HS-27A (cell line): Measurements from ENCODE around the gene DLG4.
"Not testable (repeated sequence)": the region's sequence is repeated elsewhere in the genome, so short reads cannot be mapped to it uniquely, and the experiment has no call there.

Source experiments
- DNase-seq: peaks from one replicate; pipeline ENCODE4 v3.0.0-alpha.2; 2012; ENCODE audit warnings: low read depth, missing footprints

Gene DLG4

DNA sequence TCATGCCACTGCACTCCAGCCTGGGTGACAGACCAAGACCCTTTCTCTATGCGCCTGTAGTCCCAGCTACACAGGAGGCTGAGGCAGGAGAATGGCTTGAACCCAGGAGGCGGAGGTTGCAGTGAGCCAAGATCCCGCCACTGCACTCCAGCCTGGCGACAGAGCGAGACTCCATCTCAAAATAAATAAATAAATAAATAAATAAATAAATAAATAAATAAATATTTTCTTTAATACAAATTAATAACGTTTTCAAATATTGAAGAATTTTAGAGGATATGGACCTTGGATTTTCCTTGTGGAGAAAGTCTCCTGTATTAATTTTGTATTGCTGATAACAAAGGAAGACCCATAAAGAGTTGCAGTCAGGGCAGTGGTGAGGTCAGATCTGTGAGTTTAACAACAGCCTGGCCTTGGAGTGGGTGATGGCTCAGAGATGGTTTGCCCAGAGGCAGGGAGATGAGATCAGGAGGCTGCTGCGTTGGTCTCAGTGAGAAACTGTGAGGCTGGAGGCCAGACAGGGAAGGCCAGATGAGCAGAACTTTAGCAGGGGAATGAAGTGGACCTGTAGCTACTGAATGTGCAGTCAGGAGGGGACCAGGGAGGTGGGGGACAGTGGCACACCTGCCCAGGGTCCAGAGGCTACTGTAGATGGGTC is 36.1 kb downstream of the DLG4 start:
- DNase-seq: no peak

DNA sequence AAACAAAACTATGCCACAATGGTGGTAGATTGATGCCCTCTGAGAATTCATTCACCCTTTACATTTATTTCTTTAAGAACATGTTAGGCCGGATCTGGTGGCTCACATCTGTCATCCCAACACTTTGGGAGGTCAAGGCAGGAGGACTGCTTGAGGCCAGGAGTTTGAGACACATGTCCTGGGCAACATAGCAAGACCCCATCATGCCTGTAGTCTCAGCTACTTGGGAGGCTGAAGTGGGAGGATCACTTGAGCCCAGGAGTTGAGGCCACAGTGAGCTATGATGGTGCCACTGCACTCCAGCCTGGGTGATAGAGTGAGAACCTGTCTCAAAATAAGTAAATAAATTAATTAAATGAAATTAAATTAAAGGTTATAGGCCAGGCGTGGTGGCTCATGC is 37.5 kb downstream of the DLG4 start:
- not testable (repeated sequence) for DNase-seq

DNA sequence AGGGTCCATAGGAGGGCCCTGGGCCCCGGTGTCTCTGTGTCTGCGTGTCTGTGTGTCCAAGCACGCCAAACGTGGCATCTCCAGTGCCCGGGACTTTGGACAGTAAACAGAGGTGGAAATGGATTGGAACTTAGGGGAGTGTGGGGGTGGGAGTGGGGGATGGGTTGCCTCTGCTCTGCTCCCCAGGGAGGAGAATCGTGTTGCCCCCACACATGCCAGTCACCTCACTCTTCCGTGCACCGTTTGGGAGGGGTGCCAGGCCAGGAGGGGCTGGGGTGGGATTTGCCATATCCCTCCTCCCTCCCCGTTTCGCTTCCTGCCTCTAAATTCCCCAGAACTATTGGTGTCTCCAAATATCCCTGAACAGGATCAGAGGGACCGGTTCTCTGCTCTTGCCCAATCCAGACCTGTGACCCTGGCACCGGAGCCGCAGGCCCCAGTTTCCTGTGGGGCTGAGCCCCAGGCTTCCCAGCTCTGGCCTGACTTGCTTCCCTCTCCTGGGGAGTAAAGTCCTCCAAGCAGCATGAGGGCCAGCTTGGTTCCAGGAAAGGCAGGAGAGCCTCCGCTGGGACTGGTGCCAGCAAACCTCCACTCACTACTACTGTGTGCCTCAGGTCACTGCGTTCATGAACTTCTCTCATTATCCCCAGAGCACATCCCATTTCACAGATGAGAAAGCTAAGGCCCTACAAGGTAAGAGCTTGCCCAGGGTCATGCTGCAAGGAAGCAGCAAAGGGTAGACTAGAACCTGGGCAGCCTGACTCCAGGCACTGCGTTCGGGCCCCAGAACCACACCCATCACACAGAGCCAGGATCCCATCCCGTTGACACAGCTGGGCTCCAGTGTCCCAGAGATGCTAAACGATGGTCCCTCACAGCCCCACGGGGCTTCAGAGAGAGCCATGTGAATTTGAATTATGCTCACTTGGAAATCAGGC is 40.0 kb downstream of the DLG4 start, which contains the start of gene ASGR1:
ASGR1 (minus strand) TSS at position 54 of the 938 bp plus-strand sequence. CDS start 807 bp downstream, outside the sequence.
- DNase-seq: no peak

DNA sequence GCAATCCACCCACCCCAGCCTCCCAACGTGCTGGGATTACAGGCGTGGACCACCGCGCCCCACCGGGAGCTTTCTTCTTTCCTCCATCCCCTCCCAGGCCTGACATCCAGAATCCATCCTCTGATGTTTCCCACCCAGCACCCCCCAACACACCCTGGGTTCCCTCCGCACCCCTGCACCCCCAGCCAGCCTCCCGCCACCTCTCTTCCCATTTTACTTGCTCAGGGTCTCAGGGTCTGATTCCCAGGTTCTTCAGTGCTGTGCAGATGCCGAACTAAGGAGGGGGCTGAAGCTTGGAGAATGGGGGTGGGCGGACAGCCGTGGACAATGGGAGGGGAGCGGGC is 40.7 kb downstream of the DLG4 start:
- DNase-seq: no peak

DNA sequence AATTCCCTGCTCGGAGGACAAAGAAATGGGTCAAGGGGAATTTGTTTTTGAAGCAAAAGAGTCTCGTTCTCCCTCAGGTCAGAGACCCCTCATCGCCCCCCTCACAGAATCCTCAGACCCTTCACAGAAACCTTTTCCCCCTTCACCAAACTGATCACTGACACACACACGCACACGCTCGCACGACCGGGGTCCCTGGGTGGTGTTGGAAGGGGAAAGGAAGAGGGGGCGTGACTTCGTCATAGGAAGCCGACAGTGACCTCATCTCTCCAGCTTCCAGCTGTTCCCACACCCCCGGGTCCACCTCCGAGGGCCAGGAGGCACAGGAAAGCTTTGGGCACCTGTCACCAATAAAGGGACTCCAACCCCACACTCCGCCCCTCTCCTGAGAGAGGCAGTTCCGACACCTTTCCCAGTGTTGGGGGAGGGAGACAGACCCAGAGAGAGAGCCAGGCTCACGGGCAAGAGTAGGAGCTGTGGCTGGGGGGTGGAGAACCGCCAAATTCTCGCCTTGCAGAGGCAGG is 41.6 kb downstream of the DLG4 start:
- no peak for DNase-seq

DNA sequence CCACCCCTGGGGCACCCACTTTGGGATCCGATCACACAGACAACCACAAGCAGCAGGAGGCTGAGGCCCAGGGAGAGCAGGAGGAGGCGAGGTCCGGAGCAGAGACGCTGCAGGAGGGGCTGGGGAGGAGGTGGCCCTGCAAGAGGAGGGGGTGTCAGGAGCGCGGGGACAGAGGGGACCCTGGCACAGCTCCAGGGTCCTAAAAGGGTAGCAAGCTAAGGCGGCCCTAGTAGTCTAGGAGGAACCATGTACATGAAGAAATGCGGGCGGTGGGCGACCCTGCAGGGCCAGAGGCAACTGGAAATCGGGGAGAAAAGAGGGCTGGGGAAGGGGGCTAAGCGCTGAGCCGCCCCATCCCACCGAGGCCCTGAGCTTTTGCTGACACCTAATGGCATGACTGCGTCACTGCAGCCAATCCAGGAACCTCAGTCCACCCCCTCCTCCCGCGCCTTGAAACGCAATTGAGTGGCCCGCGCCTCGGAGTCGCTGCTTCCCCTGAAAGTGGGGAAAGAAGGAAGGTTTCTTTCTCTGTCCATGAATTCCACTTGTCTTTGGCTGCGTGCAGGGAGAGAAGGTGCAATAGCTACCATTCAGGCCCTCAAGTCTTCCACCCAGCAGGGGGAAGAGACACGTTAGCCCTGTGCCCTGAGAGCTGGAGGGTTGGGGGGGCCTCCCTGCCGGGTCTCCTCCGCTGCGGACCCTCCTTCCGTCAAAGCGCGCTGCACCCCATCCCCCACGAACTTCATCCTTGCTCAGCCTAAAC is 42.3 kb downstream of the DLG4 start:
- no peak for DNase-seq

DNA sequence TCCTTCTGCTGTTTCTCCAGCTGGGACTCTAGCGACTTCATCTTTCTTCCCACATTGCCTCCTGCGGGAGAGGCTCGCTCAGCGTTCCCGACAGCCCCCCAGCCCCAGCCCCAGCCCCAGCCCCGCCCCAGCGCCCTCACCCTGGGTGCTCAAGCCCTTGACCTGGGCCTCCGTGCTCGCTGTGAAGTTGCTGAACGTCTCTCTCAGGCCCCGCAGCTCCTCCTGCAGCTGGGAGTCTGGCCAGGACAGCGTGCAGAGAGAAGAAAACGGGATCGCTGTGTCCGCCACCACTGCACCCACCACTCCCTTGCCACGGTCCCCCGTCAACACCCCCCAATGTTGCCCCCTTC is 42.8 kb downstream of the DLG4 start:
- no peak for DNase-seq

DNA sequence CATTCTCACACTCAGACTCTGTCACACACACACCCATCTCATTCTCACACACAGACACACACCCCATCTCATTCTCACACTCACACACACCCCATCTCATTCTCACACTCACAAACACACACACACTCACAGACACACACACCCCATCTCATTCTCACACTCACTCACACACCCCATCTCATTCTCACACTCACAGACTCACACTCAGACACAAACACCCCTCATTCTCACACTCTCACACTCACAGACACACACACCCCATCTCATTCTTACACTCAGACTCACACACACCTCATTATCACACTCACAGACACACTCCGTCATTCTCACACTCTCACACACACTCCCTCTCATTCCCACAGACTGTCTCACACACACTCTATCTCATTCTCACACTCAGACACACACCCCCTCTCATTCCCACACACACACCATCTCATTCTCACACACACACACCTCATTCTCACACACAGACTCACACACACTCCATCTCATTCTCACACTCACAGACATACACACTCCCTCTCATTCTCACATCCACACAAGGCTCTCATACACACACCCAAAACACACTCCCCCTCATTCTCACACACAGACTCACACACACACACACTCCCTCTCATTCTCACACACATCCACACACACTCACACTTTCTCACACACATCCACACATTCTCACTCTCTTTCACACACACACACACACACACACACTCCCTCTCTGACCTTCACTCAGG is 43.4 kb downstream of the DLG4 start:
- no peak for DNase-seq

DNA sequence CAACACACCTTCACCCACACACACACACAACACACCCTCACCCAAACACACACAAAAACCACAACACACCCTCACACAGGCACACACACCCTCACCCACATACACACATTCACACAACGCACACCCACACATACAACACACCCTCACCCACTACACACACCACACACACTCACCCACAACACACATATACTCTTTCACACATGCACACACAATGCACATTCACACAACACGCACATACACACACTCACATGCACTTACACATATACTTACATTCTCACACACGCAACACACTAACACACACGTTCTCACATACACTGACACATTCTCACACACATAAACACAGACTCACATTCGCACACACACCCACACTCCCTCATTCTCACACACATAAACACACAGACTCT is 44.3 kb downstream of the DLG4 start:
- no peak for DNase-seq

DNA sequence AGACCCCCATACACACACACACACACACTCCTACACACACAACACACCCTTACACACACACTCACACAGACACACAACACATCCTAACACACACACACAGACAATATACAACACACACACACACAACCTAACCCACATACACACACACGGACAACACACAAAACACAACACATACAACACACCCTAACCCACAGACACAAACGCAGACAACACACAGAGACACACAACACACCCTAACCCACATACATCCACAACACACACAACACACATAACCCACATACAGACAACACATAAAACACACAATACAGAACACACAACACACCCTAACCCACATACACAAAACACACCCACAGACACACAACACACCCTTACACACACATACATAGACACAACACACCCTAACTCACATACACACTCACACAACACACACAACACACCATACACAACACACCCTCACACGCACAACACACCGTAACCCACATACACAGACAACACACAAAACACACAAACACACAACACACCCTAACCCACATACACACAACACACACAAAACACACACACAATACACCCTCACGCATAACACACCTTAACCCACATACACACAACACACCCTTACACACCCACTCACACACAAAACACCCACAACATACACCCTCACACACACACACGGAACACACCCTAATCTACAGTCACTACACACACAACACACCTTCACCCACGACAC is 44.9 kb downstream of the DLG4 start:
- DNase-seq: no peak

DNA sequence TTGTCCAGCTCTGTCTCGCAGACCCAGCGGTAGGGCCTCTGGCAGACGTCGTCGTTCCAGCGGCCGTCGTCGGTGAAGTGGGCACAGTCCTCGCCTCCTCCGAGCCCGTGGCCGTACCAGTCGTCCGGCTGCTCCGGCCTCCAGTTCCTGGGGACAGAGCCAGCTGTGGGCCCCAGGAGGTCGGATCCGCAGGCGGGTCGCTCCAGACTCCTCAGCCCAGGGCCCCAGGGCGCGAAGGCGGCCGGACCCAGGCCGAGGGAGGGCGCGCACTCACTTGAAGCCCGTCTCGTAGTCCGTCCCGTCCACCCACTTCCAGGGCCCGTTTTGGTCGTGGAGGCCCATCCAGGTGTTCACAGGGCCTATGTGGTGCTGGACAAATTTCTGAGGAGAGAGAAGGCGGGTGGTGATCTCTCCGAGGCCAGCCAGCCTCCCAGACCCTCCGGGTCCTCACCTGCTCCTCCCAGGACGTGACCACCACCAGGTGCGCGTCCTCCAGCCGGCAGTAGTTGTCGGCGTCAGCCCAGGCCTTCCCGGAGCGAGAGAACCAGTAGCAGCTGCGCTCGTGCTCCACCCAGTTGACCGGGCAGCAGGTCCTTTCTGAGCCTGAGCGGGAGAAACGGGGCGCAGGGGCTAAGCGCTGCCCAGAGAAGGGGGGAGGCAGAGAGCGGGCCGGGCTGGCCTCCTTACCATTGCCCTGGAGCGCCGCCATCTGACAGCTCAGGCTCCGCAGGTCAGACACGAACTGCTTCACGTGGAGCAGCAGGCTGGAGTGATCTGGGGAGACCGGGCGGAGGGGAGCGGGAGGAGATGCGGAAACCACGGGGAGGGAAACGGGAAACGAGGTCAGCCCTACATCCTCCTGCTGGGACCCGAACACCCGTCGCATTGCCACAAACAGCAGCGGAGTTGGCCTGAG is 45.7 kb downstream of the DLG4 start:
- no peak for DNase-seq

DNA sequence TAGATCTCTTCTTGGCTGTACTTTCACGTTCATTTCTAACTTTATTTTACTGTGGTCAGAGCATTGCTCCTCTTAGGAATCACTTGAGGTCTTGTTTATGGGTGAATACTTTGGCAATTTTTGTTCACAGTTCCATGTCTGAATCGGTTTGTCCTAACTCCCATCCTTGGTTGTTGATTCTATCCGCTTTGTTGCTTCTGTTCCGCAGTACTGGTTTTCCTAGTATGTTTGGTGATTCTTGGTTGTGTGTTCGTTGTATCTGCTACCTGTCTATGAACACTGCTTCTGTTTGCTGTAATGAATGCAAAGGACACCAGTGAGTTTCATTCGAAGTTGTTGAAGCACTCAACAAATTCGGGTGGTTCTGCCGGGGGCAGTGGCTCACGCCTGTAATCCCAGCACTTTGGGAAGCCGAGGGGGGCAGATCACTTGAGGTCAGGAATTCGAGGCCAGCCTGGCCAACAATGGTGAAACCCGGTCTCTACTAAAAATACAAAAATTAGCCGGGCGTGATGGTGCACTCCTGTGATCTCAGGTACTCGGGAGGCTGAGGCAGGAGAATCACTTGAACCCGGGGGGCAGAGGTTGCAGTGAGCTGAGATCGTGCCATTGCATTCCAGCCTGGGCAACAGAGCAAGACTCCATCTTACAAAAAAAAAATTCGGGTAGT is 47.0 kb downstream of the DLG4 start:
- not testable (repeated sequence) for DNase-seq

DNA sequence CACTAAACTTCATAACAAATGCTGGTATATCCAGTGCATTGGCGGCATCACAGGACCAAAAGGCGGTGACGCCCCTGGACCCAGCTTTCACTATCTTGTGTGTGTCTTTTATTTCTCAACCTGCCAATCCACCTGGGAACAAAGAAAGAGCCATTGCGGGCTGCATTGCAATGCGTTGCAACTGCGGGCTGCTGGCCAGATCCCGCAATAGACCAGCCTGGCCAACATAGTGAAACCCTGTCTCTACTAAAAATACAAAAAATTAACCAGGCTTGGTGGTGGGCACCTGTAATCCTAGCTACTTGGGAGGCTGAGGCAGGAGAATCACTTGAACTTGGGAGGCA is 50.1 kb downstream of the DLG4 start:
- DNase-seq: not testable (repeated sequence)

DNA sequence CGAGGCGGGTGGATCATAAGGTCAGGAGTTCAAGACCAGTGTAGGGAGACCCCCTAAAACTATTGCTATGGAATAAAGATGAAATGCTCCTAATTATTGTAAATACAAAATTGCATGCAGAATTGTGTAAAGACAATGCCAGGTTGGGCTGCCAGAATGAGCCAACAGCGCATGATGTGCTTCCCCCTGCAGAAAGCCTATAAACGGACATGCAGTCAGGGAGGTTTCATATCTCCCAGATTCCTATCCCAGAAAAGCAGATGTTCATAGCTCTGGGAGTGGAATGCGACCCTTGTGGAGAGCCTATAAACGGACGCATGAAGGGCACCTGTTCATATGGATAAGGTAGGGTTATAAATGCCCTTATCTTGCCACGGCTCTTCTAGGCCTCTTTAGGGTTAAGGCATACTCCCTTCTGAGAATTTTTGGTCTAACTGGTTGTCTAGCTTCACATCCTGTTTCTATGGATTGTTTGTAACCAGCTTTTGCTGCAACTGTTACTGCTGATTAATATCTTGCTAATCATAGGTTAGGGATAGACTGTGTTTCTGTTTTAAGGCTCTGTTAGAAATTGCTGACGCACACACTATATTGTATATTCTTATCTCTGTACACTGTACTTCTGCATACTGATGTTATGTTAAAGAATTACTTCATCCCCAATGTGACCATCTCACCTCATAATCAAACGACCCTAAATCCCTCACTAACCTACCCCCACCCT is 50.6 kb downstream of the DLG4 start:
- not testable (repeated sequence) for DNase-seq

DNA sequence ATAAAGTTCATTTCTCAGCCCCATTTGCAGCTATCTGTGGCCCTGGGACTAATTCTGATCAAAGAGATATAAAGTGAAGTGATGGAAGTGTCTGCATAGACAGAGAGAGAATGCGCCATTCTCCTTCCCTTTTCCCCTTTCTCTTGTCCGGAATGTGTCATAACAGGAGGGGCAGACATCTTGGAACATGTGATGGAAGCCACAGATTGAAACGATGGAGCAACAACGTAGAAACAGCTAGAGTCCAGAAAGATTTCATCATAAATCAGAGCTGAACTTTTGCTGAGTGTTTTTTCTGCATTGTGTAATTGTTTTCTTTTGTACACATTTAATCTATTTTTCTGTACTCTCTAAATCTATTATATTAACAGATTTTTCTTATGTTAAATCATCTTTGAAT is 51.8 kb downstream of the DLG4 start:
- no peak for DNase-seq

DNA sequence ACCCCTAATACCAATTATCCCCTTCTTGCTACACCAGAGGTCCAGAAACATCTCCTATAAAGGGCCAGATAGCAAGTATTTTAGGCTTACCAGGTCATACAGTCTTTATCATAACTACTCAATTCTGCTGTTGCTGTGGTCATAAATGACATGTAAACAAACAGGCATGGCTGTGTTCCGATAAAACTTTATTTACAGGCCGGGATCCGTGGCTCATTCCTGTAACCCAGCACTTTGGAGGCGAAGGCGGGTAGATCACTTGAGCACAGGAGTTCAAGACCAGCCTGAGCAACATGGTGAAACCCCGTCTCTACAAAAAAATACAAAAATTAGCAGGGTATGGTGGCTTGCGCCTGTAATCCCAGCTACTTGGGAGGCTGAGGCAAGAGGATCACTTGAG is 52.8 kb downstream of the DLG4 start:
- no peak for DNase-seq

DNA sequence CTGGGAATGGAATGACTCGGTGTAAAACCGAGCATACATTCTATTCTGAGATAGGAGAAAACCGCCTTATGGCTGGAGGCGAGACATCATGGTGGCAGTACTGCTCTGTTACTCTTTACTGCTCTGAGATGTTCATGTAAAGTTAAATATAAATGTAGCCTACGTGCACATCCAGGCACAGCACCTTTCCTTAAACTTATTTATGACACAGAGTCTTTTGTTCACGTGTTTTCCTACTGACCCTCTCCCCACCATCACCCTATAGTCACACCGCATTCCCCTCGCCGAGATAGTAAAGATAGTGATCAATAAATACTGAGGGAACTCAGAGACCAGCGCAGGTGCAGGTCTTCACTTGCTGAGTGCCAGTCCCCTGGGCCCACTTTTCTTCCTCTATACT is 60.1 kb downstream of the DLG4 start:
- not testable (repeated sequence) for DNase-seq

DNA sequence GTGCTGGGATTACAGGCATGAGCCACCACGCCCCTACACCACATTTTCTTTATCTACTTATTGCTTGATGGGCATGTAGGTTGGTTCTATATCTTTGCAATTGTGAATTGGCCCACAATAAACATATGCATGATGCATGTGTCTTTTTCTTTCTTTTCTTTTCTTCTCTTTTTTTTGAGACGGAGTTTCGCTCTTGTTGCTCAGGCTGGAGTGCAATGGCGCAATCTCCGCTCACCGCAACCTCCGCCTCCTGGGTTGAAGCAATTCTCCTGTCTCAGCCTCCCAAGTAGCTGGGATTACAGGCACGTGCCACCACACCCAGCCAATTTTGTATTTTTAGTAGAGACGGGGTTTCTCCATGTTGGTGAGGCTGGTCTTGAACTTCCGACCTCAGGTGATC is 61.2 kb downstream of the DLG4 start:
- DNase-seq: not testable (repeated sequence)
